Keratinocyte (primary cell): ENCODE results near the gene ADGRA1. TPM values are rescaled to one million over a fixed set of nuclear protein-coding genes. Genes with fewer than 3 reads are reported as not detected.

Experiments used
- DNase-seq: peaks from one replicate; pipeline ENCODE4 v3.0.0-alpha.2; 2011; ENCODE audit warnings: low read depth, missing footprints, low spot score
- FAIRE-seq: peaks from 2 replicates; lab custom pipeline; 2011; peaks lifted over from hg19 to GRCh38; lab: Jason Lieb, UNC
- H2AFZ ChIP-seq: 2 replicates; pipeline ENCODE4 v1.6.0; 2012; ENCODE audit warnings: low read length, control low read depth, inconsistent platforms; ENCODE audit not compliant: control insufficient read depth
- H3K27ac ChIP-seq: 2 replicates; pipeline ENCODE4 v1.5.1; 2011; ENCODE audit warnings: low read length; ENCODE audit not compliant: control insufficient read depth, insufficient read depth
- H3K27me3 ChIP-seq: 3 replicates; pipeline ENCODE4 v1.6.0; 2011; ENCODE audit warnings: low read length; ENCODE audit not compliant: control insufficient read depth, insufficient read depth; ENCODE audit errors: extremely low read depth
- H3K36me3 ChIP-seq, 2 experiments: 2 replicates in 1 of 2; 3 replicates in 1 of 2; pipeline ENCODE4 v1.5.1; 2011; ENCODE audit warnings: low read length in 2 of 2, mild to moderate bottlenecking in 1 of 2; ENCODE audit not compliant: control insufficient read depth in 2 of 2, insufficient read depth in 2 of 2; ENCODE audit errors: extremely low read depth in 1 of 2
- H3K4me1 ChIP-seq: 3 replicates; pipeline ENCODE4 v1.5.1; 2011; ENCODE audit warnings: low read length; ENCODE audit not compliant: control insufficient read depth, insufficient read depth; ENCODE audit errors: extremely low read depth
- H3K4me2 ChIP-seq: 3 replicates; pipeline ENCODE4 v1.6.0; 2011; ENCODE audit warnings: low read depth, low read length; ENCODE audit not compliant: control insufficient read depth, insufficient read depth; ENCODE audit errors: extremely low read depth
- H3K4me3 ChIP-seq, 3 experiments: fragments of 200-600 bp in 1 of 3; sonication (generic) in 1 of 3; 2 replicates in 2 of 3; 3 replicates in 1 of 3; pipeline ENCODE4 v1.5.1; 2011 to 2016; ENCODE audit warnings: low read length in 3 of 3, mild to moderate bottlenecking in 3 of 3, control low read depth in 2 of 3, inconsistent platforms in 1 of 3, low read depth in 1 of 3, mixed read lengths in 1 of 3, mixed run types in 1 of 3, moderate library complexity in 1 of 3; ENCODE audit not compliant: control insufficient read depth in 2 of 3, insufficient read depth in 2 of 3; ENCODE audit errors: extremely low read depth in 1 of 3
- H3K79me2 ChIP-seq: 2 replicates; pipeline ENCODE4 v1.6.0; 2012; ENCODE audit warnings: low read length; ENCODE audit not compliant: control insufficient read depth, insufficient read depth
- H3K9ac ChIP-seq: 3 replicates; pipeline ENCODE4 v1.6.0; 2011; ENCODE audit warnings: low read length; ENCODE audit not compliant: control insufficient read depth, insufficient read depth; ENCODE audit errors: extremely low read depth
- H3K9me1 ChIP-seq: 3 replicates; pipeline ENCODE4 v1.6.0; 2011; ENCODE audit warnings: low read length; ENCODE audit not compliant: control insufficient read depth, insufficient read depth; ENCODE audit errors: extremely low read depth
- H3K9me3 ChIP-seq: 2 replicates; pipeline ENCODE4 v1.5.1; 2012; ENCODE audit warnings: low read depth, low read length; ENCODE audit not compliant: control insufficient read depth
- H4K20me1 ChIP-seq: 3 replicates; pipeline ENCODE4 v1.6.0; 2011; ENCODE audit warnings: low read length; ENCODE audit not compliant: control insufficient read depth, insufficient read depth; ENCODE audit errors: extremely low read depth
- EZH2 ChIP-seq: IDR thresholded peaks from one replicate; pipeline ENCODE4 v1.6.1; 2012; ENCODE audit warnings: inconsistent platforms, mild to moderate bottlenecking, low read length, moderate library complexity
- dilution Hi-C: fragments of 300-500 bp; cut with MboI; formaldehyde crosslinking; loops from one replicate; pipeline ENCODE4 v1.7.0; 2020; ENCODE audit warnings: low sequenced_read_pairs; ENCODE audit not compliant: extremely low pct_ligation_motif_present
- polyA plus RNA-seq, 5 experiments: library from polyadenylated mRNA; depleted of rRNA in 3 of 5; stranded (reverse) in 3 of 5; stranded (forward) in 1 of 5; unstranded in 1 of 5; fragments of >200 nt; gene quantifications; 1 replicate in 1 of 5; 2 replicates in 3 of 5; 3 replicates in 1 of 5; pipeline versions ENCODE4 v1.2.1 to v1.2.3, GENCODE V29; 2011 to 2012; ENCODE audit warnings: missing spikeins in 2 of 5, low read depth in 1 of 5, low replicate concordance in 1 of 5
- TF ChIP-seq, protein P1 (sequence below), 3 experiments: IDR thresholded peaks in 1 of 3; conservative IDR thresholded peaks in 1 of 3; optimal IDR thresholded peaks in 1 of 3; 2 replicates in 2 of 3; 3 replicates in 1 of 3; pipeline versions ENCODE3 to v1.5.1; 2011; ENCODE audit warnings: low read length in 3 of 3, mild to moderate bottlenecking in 3 of 3, moderate library complexity in 2 of 3, control low read depth in 1 of 3, inconsistent platforms in 1 of 3; ENCODE audit not compliant: insufficient read depth in 2 of 3; ENCODE audit errors: extremely low read depth in 1 of 3

The ADGRA1 gene
- polyA plus RNA-seq, 1 donor (not counting 4 experiments of a cell fraction or from before 2014, with no cell fraction given), result not detected

DNA sequence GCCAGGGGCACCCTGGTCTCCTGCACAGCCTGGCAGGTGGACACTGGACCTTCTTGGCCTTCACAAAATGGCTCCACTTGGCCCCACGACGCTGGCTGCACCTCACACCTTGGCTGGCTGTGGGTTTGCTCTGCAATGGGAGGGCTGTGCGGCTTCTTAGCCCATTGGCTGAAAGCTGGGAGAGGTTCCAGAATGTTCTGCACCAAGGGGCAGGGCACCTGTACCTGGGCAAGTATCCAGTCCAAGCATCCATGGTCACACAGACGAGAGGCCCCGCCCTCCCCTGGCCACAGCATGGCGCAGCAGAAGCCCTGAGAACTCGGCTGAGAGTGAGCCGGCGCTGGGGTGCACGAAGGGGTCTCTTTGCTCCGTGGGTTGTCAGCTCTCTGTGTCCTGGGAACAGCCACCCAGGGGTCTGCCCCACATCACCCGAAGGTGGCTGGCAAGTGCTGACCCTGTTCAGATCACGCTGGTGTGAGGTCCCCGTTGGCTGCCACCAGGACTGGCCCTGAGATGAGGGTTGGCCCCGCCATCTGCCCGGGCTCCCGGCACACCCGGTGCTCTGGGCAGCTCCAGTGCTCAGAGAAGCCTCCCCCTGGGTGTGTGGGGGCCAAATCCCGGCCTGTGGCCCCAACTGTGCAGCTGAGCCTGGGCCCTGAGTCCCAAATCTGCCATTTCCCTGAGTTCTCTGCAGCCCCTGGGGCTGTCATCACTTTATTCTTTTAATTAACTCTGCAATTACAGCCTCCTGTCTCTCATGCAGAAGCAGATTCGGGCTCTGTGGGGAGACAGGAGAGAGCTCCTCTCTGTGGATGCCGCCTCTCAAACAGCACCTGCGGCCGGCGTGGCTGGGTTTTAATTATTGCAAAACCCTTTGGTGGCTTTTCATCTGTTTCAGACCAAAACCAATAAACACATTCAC, 19.4 kb upstream of the ADGRA1 start:
- H4K20me1 ChIP-seq, result no peaks in the 10 kb centered on the region
- no peak overlapping the region for H3K27ac ChIP-seq
- no peak for FAIRE-seq
- no peak for DNase-seq
- H3K4me1 ChIP-seq, result no peaks in the 10 kb centered on the region
- no peak overlapping the region for H2AFZ ChIP-seq
- H3K36me3 ChIP-seq, result no peaks in the 10 kb centered on the region
- dilution Hi-C loops, result no loop called here
- no peaks in the 10 kb centered on the region for H3K79me2 ChIP-seq
- TF ChIP-seq, protein P1, sequence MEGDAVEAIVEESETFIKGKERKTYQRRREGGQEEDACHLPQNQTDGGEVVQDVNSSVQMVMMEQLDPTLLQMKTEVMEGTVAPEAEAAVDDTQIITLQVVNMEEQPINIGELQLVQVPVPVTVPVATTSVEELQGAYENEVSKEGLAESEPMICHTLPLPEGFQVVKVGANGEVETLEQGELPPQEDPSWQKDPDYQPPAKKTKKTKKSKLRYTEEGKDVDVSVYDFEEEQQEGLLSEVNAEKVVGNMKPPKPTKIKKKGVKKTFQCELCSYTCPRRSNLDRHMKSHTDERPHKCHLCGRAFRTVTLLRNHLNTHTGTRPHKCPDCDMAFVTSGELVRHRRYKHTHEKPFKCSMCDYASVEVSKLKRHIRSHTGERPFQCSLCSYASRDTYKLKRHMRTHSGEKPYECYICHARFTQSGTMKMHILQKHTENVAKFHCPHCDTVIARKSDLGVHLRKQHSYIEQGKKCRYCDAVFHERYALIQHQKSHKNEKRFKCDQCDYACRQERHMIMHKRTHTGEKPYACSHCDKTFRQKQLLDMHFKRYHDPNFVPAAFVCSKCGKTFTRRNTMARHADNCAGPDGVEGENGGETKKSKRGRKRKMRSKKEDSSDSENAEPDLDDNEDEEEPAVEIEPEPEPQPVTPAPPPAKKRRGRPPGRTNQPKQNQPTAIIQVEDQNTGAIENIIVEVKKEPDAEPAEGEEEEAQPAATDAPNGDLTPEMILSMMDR (optimal IDR thresholded peaks at IDR 0.05 in 1 of 3, IDR thresholded peaks at IDR 0.05 in 1 of 3, conservative IDR thresholded peaks at IDR 0.05 in 1 of 3; ENCODE audit: extremely low read depth in 1 of 3, insufficient read depth in 2 of 3, low read length in 3 of 3), result no peak
- no peak for TF ChIP-seq EZH2
- no peaks in the 10 kb centered on the region for H3K9me1 ChIP-seq
- H3K4me3 ChIP-seq, result no peak overlapping the region
- H3K9ac ChIP-seq, result no peak overlapping the region
- H3K4me2 ChIP-seq, result no peak overlapping the region
- no peaks in the 10 kb centered on the region for H3K9me3 ChIP-seq
- H3K27me3 ChIP-seq, result no peaks in the 10 kb centered on the region

DNA sequence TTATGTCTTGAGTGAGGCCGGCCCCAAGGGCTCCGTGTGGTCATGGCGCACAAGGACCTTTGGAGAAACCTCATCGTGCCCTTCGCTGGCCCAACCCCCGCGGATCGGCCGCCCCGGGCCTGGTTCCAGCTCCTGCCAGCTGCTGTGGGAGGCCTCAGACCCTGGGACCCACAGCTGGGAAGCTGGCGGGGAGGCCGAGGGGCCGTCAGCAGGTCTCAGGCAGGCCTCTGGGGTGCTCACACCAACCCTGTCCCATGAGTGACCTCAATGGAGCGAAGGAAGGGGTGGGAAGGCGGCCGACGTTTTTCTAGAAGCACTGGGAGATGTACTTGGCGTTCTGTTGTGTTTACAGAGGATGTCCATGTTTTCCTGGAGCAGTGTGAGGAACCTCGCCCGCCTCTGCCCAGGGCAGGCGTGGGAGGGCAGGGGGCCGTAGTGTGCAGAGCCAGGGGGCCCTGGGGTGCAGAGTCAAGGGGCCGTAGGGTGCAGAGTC, 18.6 kb upstream of the ADGRA1 start:
- no peak overlapping the region for H3K27ac ChIP-seq
- no peaks in the 10 kb centered on the region for H3K4me1 ChIP-seq
- H3K9me1 ChIP-seq, result no peaks in the 10 kb centered on the region
- no peak overlapping the region for H2AFZ ChIP-seq
- no peak overlapping the region for H3K4me2 ChIP-seq
- no peak for DNase-seq
- TF ChIP-seq, protein P1 (optimal IDR thresholded peaks at IDR 0.05 in 1 of 3, IDR thresholded peaks at IDR 0.05 in 1 of 3, conservative IDR thresholded peaks at IDR 0.05 in 1 of 3; ENCODE audit: extremely low read depth in 1 of 3, insufficient read depth in 2 of 3, low read length in 3 of 3), result no peak
- TF ChIP-seq EZH2, result no peak
- no peak overlapping the region for H3K4me3 ChIP-seq
- H3K9me3 ChIP-seq, result no peaks in the 10 kb centered on the region
- dilution Hi-C loops, result no loop called here
- no peaks in the 10 kb centered on the region for H3K27me3 ChIP-seq
- no peaks in the 10 kb centered on the region for H3K79me2 ChIP-seq
- H4K20me1 ChIP-seq, result no peaks in the 10 kb centered on the region
- no peaks in the 10 kb centered on the region for H3K36me3 ChIP-seq
- H3K9ac ChIP-seq, result no peak overlapping the region
- no peak for FAIRE-seq
